Smooth muscle cell (in vitro differentiated cells): Measurements from ENCODE around the gene ROR2. TPM values are rescaled to one million over a fixed set of nuclear protein-coding genes. Genes with fewer than 3 reads are reported as not detected.

ENCODE experiments used
- DNase-seq: peaks from one replicate; lab custom pipeline; 2025; ENCODE audit not compliant: unreplicated experiment; lab: John Stamatoyannopoulos, UW
- H2AFZ ChIP-seq: fragments of 200-600 bp; sonication (generic); 2 replicates; pipeline ENCODE4 v1.6.0; 2016; ENCODE audit warnings: antibody characterized with exemption, low read depth, mild to moderate bottlenecking
- H3F3A ChIP-seq: fragments of 200-600 bp; sonication (generic); 2 replicates; pipeline ENCODE4 v1.6.0; 2017; ENCODE audit warnings: antibody characterized with exemption, low read depth
- H3K27ac ChIP-seq: fragments of 200-600 bp; sonication (generic); 2 replicates; pipeline ENCODE4 v1.5.1; 2016; ENCODE audit warnings: low read depth, mild to moderate bottlenecking
- H3K27me3 ChIP-seq: fragments of 200-600 bp; sonication (generic); 2 replicates; pipeline ENCODE4 v1.6.1; 2016; ENCODE audit warnings: low read depth, mild to moderate bottlenecking
- H3K36me3 ChIP-seq: fragments of 200-600 bp; sonication (generic); 2 replicates; pipeline ENCODE4 v1.5.1; 2016; ENCODE audit warnings: low read depth
- H3K4me1 ChIP-seq: fragments of 200-600 bp; sonication (generic); 2 replicates; pipeline ENCODE4 v1.5.1; 2016; ENCODE audit warnings: low read depth
- H3K4me2 ChIP-seq: fragments of 200-600 bp; sonication (generic); 2 replicates; pipeline ENCODE4 v1.6.0; 2016; ENCODE audit warnings: mild to moderate bottlenecking
- H3K4me3 ChIP-seq: fragments of 200-600 bp; sonication (generic); 2 replicates; pipeline ENCODE4 v1.5.1; 2016; ENCODE audit warnings: mild to moderate bottlenecking
- H3K79me2 ChIP-seq: fragments of 200-600 bp; sonication (generic); 2 replicates; pipeline ENCODE4 v1.6.0; 2016; ENCODE audit warnings: low read depth, mild to moderate bottlenecking
- H3K9ac ChIP-seq: fragments of 200-600 bp; sonication (generic); 2 replicates; pipeline ENCODE4 v1.6.0; 2016; ENCODE audit warnings: low read depth
- H3K9me3 ChIP-seq: fragments of 200-600 bp; sonication (generic); replicated peaks from 2 replicates; pipeline ENCODE4 v1.5.1; 2016; ENCODE audit warnings: low read depth
- H4K20me1 ChIP-seq: fragments of 200-600 bp; sonication (generic); 2 replicates; pipeline ENCODE4 v1.6.0; 2016; ENCODE audit warnings: low read depth
- CTCF ChIP-seq: fragments of 200-600 bp; sonication (generic); IDR thresholded peaks from 2 replicates; pipeline ENCODE4 v1.5.1; 2017; ENCODE audit warnings: borderline replicate concordance, mild to moderate bottlenecking, antibody characterized with exemption; ENCODE audit not compliant: insufficient read depth, poor library complexity, severe bottlenecking
- WGBS: methylation state at CpG from one replicate; pipeline ENCODE4 v1.1.7; 2016; ENCODE audit warnings: low lambda C conversion rate; 5-methylcytosine and 5-hydroxymethylcytosine counted together
- polyA plus RNA-seq: library from polyadenylated mRNA; unstranded; fragments of >200 nt; fragmentation: Nextera tagmentation; extraction: Ambion mirVana; gene quantifications from 2 replicates; pipeline ENCODE4 v1.2.1, GENCODE V29; 2016
- total RNA-seq: library from RNA; depleted of rRNA; stranded (reverse); fragments of >200 nt; gene quantifications from 2 replicates; pipeline ENCODE4 v1.2.3, GENCODE V29; 2014

The ROR2 gene
- total and polyA plus RNA-seq, 2 experiments from 2014 or later: 16.7 to 21.7 TPM

- Histone ChIP-seq H3K4me3 (no peak overlapping the region), H3K4me2 (peak overlapping the region; percentile 14), H3K27ac (peak overlapping the region; percentile 25), H3K4me1 (no peaks in the 10 kb centered on the region), H3K27me3 (no peaks in the 10 kb centered on the region), H3K9me3 (no peaks in the 10 kb centered on the region), H3K9ac (no peak overlapping the region), H2AFZ (no peak overlapping the region), H3K79me2 (no peaks in the 10 kb centered on the region), H3F3A (peaks cover 6% of the 10 kb centered on the region), H3K36me3 (no peaks in the 10 kb centered on the region), H4K20me1 (no peaks in the 10 kb centered on the region)
- WGBS: 25% methylated on average over 5 of the region's 5 CpGs
- TF ChIP-seq CTCF: no peak
- DNase-seq: no peak
Observed at GRCh38 chr9:91611582-91611981, 338.4 kb downstream of the ROR2 start.

GRCh38 chr9:91606255-91606995 is 343.6 kb downstream of the ROR2 start:
- H3K9me3 ChIP-seq: no peaks in the 10 kb centered on the region
- 88% methylated on average over 2 of the region's 2 CpGs for WGBS
- H3K79me2 ChIP-seq: no peaks in the 10 kb centered on the region
- no peaks in the 10 kb centered on the region for H3K36me3 ChIP-seq
- no peak for TF ChIP-seq CTCF
- H3K4me3 ChIP-seq: no peak overlapping the region
- H2AFZ ChIP-seq: no peak overlapping the region
- H3K9ac ChIP-seq: no peak overlapping the region
- no peaks in the 10 kb centered on the region for H3K4me1 ChIP-seq
- H3F3A ChIP-seq: peaks cover 6% of the 10 kb centered on the region
- H3K27me3 ChIP-seq: no peaks in the 10 kb centered on the region
- DNase-seq: no peak
- no peak overlapping the region for H3K4me2 ChIP-seq
- no peak overlapping the region for H3K27ac ChIP-seq
- H4K20me1 ChIP-seq: no peaks in the 10 kb centered on the region

- H3K9me3 ChIP-seq: no peaks in the 10 kb centered on the region
Observed at GRCh38 chr9:91604451-91605179, 345.4 kb downstream of the ROR2 start.

More at GRCh38 chr9:91604451-91605179, 345.4 kb downstream of the ROR2 start:
- H3K27me3 ChIP-seq: no peaks in the 10 kb centered on the region
- no peak overlapping the region for H3K9ac ChIP-seq
- H3K4me1 ChIP-seq: no peaks in the 10 kb centered on the region
- H3F3A ChIP-seq: no peaks in the 10 kb centered on the region
- no peak for DNase-seq
- TF ChIP-seq CTCF: no peak
- no peaks in the 10 kb centered on the region for H4K20me1 ChIP-seq
- no peaks in the 10 kb centered on the region for H3K36me3 ChIP-seq
- no peak overlapping the region for H3K4me3 ChIP-seq
- H3K79me2 ChIP-seq: no peaks in the 10 kb centered on the region
- H2AFZ ChIP-seq: no peak overlapping the region
- no peak overlapping the region for H3K27ac ChIP-seq
- H3K4me2 ChIP-seq: no peak overlapping the region
- WGBS: 95% methylated on average over 3 of the region's 3 CpGs
